Nephron progenitor cell (in vitro differentiated cells): Measurements from ENCODE around the gene NDUFA12.

ENCODE experiments used
- DNase-seq: peaks from one replicate; pipeline ENCODE4 v3.0.0; 2021
- H3K27ac Mint-ChIP-seq: 2 replicates; pipeline ENCODE4 v1.8.0; 2021; ENCODE audit warnings: mild to moderate bottlenecking, moderate library complexity, mixed read lengths
- H3K27me3 Mint-ChIP-seq: 2 replicates; pipeline ENCODE4 v1.8.0; 2021; ENCODE audit warnings: mild to moderate bottlenecking, low read depth, mixed read lengths; ENCODE audit not compliant: poor library complexity
- H3K36me3 Mint-ChIP-seq: 2 replicates; pipeline ENCODE4 v1.8.0; 2021; ENCODE audit warnings: low read depth, mixed read lengths
- H3K4me1 Mint-ChIP-seq: 2 replicates; pipeline ENCODE4 v1.8.0; 2021; ENCODE audit warnings: mixed read lengths
- H3K4me3 Mint-ChIP-seq: 2 replicates; pipeline ENCODE4 v1.8.0; 2021; ENCODE audit warnings: mild to moderate bottlenecking, moderate library complexity, mixed read lengths
- H3K9me3 Mint-ChIP-seq: 2 replicates; pipeline ENCODE4 v1.8.0; 2021; ENCODE audit warnings: mild to moderate bottlenecking, moderate library complexity, mixed read lengths
- TF ChIP-seq, protein P1 (sequence below): fragments of 200-600 bp; sonication (generic); IDR thresholded peaks from 2 replicates; pipeline ENCODE4 v1.5.0; 2021; ENCODE audit warnings: antibody characterized with exemption

The NDUFA12 gene

DNA sequence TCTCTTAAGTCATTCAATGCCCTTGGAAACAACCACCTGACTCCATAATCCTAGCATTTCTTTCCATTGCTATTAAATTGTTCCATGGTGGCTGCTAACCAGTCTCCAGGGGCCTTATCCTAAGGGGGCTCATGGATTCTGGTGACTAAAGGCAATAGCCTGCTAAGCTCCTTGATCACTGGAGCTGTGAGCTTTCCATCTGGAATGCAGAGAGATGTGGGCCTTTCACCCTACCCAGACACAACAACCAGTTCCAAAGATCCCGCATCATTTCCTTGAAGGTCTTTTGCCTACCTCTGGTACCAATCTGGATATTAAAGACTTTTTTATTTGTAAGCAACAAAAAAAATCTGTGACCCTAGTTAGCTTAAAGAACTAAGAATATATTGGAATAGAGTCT is 32.9 kb downstream of the NDUFA12 start:
- no peak for DNase-seq
- Mint-ChIP-seq H3K27ac (no peak overlapping the region), H3K27me3 (no peaks in the 10 kb centered on the region), H3K4me1 (peaks cover 19% of the 10 kb centered on the region), H3K9me3 (no peaks in the 10 kb centered on the region), H3K4me3 (no peak overlapping the region), H3K36me3 (peaks cover 33% of the 10 kb centered on the region)
- TF ChIP-seq, protein P1, sequence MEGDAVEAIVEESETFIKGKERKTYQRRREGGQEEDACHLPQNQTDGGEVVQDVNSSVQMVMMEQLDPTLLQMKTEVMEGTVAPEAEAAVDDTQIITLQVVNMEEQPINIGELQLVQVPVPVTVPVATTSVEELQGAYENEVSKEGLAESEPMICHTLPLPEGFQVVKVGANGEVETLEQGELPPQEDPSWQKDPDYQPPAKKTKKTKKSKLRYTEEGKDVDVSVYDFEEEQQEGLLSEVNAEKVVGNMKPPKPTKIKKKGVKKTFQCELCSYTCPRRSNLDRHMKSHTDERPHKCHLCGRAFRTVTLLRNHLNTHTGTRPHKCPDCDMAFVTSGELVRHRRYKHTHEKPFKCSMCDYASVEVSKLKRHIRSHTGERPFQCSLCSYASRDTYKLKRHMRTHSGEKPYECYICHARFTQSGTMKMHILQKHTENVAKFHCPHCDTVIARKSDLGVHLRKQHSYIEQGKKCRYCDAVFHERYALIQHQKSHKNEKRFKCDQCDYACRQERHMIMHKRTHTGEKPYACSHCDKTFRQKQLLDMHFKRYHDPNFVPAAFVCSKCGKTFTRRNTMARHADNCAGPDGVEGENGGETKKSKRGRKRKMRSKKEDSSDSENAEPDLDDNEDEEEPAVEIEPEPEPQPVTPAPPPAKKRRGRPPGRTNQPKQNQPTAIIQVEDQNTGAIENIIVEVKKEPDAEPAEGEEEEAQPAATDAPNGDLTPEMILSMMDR: no peak

DNA sequence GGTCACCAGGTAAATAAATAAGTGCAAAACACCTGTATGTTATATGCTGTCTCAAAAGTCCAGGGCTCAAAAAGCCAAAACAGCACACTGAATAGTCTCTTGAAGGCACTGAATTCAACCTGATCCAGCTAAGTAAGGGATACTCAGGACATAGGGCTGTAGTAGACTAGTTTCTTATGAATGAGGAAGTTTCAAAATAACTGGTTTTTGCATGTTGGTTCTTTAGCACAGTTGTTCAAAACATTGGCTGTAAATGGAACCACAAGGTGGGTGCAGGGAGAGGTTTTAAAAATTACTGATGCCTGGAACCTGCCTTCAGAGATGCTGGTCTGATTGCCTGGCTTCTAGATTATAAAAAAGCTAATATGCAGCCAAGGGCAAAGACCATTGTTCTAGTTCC is 34.1 kb downstream of the NDUFA12 start:
- Mint-ChIP-seq H3K4me3 (no peak overlapping the region), H3K27me3 (no peaks in the 10 kb centered on the region), H3K4me1 (peaks cover 19% of the 10 kb centered on the region), H3K27ac (no peak overlapping the region), H3K9me3 (no peaks in the 10 kb centered on the region), H3K36me3 (peaks cover 21% of the 10 kb centered on the region)
- TF ChIP-seq, protein P1: no peak
- no peak for DNase-seq

DNA sequence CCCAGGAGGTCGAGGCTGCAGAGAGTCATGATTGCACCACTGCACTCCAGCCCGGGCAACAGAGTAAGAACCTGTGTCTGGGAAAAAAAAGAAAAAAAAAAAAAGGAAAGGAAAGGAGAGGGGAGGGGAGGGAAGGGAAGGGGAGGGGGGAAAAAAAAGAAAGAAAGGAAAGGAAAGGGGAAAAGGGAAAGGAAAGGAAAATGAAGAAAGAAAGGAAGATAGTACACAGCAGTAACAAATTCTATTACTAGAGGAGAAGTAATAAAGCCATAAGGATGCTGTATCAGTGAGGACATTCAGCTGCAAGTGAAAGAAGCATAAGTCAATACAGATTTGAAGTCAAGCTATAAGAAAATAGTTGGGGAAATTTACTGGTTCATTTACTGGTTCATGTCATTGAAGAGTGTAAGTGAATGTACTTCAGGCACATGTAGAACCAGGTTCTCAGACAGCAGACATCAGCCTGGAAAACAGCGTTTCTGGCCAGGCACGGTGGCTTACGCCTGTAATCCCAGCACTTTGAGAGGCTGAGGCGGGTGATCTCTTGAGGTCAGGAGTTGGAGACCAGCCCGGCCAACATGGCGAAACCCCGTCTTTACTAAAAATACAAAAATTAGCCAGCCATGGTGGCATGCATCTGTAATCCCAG is 37.4 kb downstream of the NDUFA12 start:
- no peak for DNase-seq
- H3K4me3 Mint-ChIP-seq: no peak overlapping the region
- H3K36me3 Mint-ChIP-seq: peaks cover 3% of the 10 kb centered on the region
- H3K27me3 Mint-ChIP-seq: no peaks in the 10 kb centered on the region
- H3K9me3 Mint-ChIP-seq: no peaks in the 10 kb centered on the region
- no peak overlapping the region for H3K27ac Mint-ChIP-seq
- no peaks in the 10 kb centered on the region for H3K4me1 Mint-ChIP-seq
- TF ChIP-seq, protein P1: no peak

DNA sequence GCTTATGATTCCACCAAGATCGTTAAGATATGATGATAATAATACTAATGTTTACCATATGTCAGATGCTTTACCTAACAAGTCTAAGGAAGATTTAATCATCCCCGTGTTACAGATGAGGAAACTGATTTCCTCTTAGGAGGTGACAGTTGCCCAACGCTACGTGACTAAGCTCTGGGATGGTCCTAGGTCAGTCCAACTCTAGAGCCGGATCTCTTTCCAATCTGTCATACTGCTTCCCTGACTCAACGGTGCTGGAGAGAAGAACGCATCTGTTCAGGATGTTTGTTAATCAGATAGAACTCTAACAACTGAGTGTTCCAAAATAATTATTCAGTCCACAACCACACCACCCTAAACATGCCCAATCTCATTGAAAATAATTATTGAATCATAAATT is 39.8 kb downstream of the NDUFA12 start:
- H3K27ac Mint-ChIP-seq: no peak overlapping the region

DNA sequence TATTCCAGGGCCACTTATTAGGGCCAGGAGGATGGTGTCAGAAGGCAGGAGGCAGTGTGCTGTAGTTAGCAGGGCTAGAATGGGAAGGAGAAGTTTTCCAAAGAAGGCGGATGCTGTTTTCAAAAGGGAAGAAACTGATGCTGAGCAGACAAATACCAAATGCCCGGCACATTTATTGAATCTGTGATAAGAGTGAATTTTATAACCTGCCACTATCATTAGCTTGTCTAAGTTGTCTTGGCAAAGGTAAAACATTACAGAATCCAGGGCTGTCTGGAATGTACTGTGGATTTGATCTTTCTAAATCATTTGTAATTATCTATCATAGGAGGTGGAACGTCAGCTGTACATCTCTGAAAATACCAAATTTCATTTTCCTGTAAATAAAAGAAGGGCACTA is 40.8 kb downstream of the NDUFA12 start:
- H3K9me3 Mint-ChIP-seq: no peaks in the 10 kb centered on the region
- H3K4me3 Mint-ChIP-seq: no peak overlapping the region
- no peak overlapping the region for H3K27ac Mint-ChIP-seq
- DNase-seq: no peak
- TF ChIP-seq, protein P1: no peak
- H3K36me3 Mint-ChIP-seq: no peaks in the 10 kb centered on the region
- H3K4me1 Mint-ChIP-seq: peaks cover 5% of the 10 kb centered on the region
- H3K27me3 Mint-ChIP-seq: no peaks in the 10 kb centered on the region

More for the DNA sequence above, 39.8 kb downstream of the NDUFA12 start:
- Mint-ChIP-seq H3K27me3 (no peaks in the 10 kb centered on the region), H3K9me3 (no peaks in the 10 kb centered on the region), H3K36me3 (no peaks in the 10 kb centered on the region), H3K4me1 (peaks cover 5% of the 10 kb centered on the region), H3K4me3 (no peak overlapping the region)
- TF ChIP-seq, protein P1: no peak
- no peak for DNase-seq

DNA sequence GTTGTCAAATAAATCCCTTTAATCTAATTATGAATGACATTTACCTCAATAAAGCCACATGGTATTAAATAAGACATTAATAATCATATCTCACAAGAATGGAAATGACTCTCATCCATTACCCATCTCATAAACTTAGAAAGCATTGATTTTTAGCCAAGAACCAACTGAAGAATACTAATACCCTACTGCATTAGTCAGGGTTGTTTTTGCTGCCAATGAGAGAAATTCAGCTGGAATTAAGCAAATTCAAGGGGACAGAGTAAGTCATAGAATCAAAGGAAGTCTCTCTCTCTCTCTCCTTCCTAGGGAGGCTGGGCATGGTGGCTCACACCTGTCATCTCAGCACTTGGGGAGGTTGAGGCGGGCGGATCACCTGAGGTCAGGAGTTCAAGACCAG is 41.6 kb downstream of the NDUFA12 start:
- Mint-ChIP-seq H3K9me3 (no peaks in the 10 kb centered on the region), H3K27me3 (no peaks in the 10 kb centered on the region), H3K4me3 (no peak overlapping the region), H3K27ac (no peak overlapping the region), H3K36me3 (no peaks in the 10 kb centered on the region), H3K4me1 (peaks cover 12% of the 10 kb centered on the region)
- TF ChIP-seq, protein P1: no peak
- no peak for DNase-seq
